IPS-18a (cell line): Measurements from ENCODE around the gene EIF3L.

Experiments
- H3K27ac ChIP-seq: one replicate; pipeline ENCODE4 v1.5.1; 2013; ENCODE audit warnings: low read length
- H3K27me3 ChIP-seq: one replicate; pipeline ENCODE4 v1.6.1; 2013; ENCODE audit warnings: mild to moderate bottlenecking, low read length; ENCODE audit not compliant: control insufficient read depth, insufficient read depth
- H3K36me3 ChIP-seq: one replicate; pipeline ENCODE4 v1.6.1; 2013; ENCODE audit warnings: low read depth, low read length; ENCODE audit not compliant: control insufficient read depth
- H3K4me1 ChIP-seq: one replicate; pipeline ENCODE4 v1.6.1; 2013; ENCODE audit warnings: low read depth, low read length; ENCODE audit not compliant: control insufficient read depth
- H3K4me3 ChIP-seq: one replicate; pipeline ENCODE4 v1.5.1; 2013; ENCODE audit warnings: low read length
- H3K9ac ChIP-seq: one replicate; pipeline ENCODE4 v1.6.1; 2013; ENCODE audit warnings: mild to moderate bottlenecking, low read length, moderate library complexity
- H3K9me3 ChIP-seq: one replicate; pipeline ENCODE4 v1.6.1; 2013; ENCODE audit warnings: low read depth, low read length; ENCODE audit not compliant: control insufficient read depth

EIF3L gene

DNA sequence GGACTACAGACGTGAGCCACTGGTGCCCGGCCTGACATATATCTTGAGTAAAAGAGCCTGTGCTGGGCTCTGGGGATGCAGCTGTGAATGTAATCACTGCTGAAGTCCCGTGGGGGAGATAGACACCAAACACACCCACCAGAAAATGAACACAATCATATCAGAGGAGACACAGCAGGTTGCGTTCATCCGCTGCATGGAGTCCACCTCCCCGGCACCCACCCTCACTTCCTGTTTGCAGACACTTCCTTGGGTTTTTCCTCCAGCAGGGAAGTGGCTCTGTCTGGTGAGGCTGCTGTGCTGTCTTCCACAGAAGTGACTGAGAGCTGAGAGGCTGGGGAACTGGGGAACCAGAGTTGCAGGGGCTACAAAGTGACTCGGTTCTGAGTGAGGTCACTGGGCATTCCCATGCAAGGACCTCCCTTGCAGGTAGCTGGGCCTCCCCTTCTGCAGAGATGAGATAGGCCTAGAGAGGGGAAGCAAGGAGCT, 64.1 kb downstream of the EIF3L start:
- no peak overlapping the region for H3K4me3 ChIP-seq
- H3K27me3 ChIP-seq: no peaks in the 10 kb centered on the region
- H3K27ac ChIP-seq: no peak overlapping the region
- no peak overlapping the region for H3K9ac ChIP-seq
- peaks cover 12% of the 10 kb centered on the region for H3K36me3 ChIP-seq
- no peaks in the 10 kb centered on the region for H3K4me1 ChIP-seq
- H3K9me3 ChIP-seq: no peaks in the 10 kb centered on the region

DNA sequence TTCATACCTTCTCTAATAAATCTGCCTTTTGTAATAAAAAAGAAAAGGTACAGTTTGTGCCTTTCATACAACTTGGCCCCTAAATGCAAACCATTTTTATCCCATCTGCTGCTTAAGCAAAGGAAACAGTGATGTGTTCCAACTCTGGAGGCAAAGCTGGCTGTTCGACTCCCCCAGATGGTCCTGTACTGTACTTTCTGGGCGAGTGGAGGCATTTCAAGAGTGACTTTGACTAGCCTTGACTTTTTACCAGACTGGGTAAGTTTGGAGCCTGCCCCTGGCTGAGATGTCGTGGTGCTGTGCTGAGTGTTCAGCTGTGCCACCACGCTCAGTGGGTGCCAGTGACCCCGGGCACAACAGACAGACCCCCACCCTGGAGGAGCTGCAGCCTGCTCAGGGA, 67.1 kb downstream of the EIF3L start:
- H3K27ac ChIP-seq: no peak overlapping the region
- no peaks in the 10 kb centered on the region for H3K9me3 ChIP-seq
- H3K27me3 ChIP-seq: no peaks in the 10 kb centered on the region
- H3K9ac ChIP-seq: no peak overlapping the region
- H3K36me3 ChIP-seq: peaks cover 20% of the 10 kb centered on the region
- no peak overlapping the region for H3K4me3 ChIP-seq
- no peaks in the 10 kb centered on the region for H3K4me1 ChIP-seq

DNA sequence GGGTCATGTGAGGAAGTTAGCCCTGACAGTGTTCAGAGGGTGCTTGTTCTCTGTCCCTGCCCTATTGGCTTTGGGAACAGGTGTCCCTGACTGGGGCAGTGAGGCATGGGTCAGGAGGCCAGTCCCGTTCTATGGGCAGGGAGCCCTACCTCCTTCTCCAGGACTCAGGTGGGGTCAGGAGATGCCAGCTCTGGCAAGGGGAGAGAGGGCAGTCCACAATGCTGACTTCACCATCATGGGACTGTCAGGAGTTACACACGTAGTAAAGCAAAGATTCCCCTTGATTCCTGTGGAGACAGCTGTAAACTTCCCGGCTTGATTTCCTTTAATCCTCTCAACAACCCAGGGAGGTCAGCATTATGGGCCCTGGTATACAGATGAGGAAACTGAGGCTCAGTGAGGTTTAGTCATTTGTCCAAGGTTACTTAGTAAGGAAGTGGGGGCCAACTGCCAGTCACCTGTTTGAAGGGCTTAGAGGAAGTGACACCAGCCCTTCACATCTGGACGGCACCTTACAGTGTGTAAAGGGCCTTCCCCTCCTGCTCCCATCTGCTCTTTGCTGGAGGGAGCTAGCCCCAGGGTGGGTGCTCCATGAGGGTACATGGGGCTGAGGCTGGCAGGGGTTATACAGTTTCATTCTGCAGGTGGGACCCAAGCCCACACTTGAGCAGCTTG, 68.8 kb downstream of the EIF3L start:
- Histone ChIP-seq H3K4me3 (no peak overlapping the region), H3K9me3 (no peaks in the 10 kb centered on the region), H3K27me3 (no peaks in the 10 kb centered on the region), H3K9ac (no peak overlapping the region), H3K27ac (no peak overlapping the region), H3K36me3 (peaks cover 20% of the 10 kb centered on the region), H3K4me1 (no peaks in the 10 kb centered on the region)

DNA sequence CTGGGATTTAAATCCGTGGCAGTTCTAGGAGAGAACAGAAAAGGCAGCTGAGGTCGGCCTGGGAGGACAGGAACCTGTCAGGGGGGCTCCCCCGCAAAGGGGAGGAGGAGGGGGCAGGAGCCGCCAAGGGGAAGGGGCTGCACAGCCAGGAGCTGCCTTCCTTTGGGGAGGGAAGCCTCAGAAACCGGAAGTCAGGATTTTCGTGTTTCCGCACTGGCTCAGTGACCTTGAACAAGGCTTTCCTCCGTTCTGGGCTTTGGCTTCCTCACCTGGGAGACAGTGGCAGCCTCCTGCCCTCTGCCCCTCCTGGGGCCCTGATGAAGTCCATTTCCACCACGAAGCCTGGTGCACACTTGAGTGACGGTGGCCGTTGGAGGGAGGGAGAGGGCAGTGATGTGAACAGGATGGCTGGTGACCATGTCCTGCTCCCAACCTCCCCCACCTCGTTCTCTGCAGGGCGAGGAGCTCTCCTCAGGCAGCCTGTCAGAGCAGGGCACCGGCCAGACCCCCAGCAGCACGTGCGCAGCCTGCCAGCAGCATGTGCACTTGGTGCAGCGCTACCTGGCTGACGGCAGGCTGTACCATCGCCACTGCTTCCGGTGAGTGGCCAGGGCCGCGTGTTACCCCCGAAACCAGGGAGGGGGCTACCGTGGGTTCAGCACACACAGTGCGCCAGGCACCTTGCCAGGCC, 69.5 kb downstream of the EIF3L start:
- H3K4me3 ChIP-seq: no peak overlapping the region
- H3K4me1 ChIP-seq: no peaks in the 10 kb centered on the region
- no peaks in the 10 kb centered on the region for H3K27me3 ChIP-seq
- H3K36me3 ChIP-seq: peaks cover 16% of the 10 kb centered on the region
- H3K27ac ChIP-seq: no peak overlapping the region
- H3K9ac ChIP-seq: no peak overlapping the region
- H3K9me3 ChIP-seq: no peaks in the 10 kb centered on the region

DNA sequence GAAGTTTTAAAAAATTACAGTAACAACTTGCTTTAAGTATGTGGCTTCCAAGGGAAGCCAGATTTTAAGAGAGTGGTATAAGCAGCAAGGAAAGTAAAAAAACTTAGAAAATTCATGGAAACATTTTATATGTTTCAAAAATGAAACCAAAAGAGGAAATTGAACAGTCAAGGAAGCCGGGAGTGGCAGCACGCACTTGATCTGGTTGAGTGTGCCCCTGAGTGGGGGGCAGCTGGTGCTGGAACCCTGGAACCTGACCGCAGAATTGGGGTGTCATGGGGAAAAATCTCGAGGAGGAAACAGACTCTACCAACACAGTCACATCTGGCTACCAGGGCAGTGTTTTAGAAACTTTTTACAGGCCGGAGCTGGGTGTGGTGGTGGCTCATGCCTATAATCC, 70.9 kb downstream of the EIF3L start:
- H3K27ac ChIP-seq: no peak overlapping the region
- H3K4me1 ChIP-seq: no peaks in the 10 kb centered on the region
- no peak overlapping the region for H3K9ac ChIP-seq
- no peak overlapping the region for H3K4me3 ChIP-seq
- no peaks in the 10 kb centered on the region for H3K9me3 ChIP-seq
- H3K36me3 ChIP-seq: peaks cover 16% of the 10 kb centered on the region
- H3K27me3 ChIP-seq: no peaks in the 10 kb centered on the region

DNA sequence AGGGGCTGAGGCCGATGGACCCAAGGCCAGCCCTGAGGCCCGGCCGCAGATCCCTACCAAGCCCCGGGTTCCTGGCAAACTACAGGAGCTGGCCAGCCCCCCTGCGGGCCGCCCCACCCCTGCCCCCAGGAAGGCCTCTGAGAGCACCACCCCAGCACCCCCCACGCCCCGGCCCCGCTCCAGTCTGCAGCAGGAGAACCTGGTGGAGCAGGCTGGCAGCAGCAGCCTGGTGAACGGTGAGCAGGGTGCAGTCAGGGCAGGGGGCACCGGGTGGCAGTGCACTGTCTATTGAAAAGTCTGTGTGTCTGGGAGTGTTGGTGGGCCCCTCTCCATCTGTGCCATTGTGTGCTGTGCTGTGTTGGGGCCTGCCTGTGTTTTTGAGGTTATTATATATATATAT, 73.0 kb downstream of the EIF3L start:
- H3K27me3 ChIP-seq: no peaks in the 10 kb centered on the region
- peaks cover 22% of the 10 kb centered on the region for H3K36me3 ChIP-seq
- H3K27ac ChIP-seq: no peak overlapping the region
- H3K9me3 ChIP-seq: no peaks in the 10 kb centered on the region
- H3K4me1 ChIP-seq: no peaks in the 10 kb centered on the region
- H3K4me3 ChIP-seq: no peak overlapping the region
- no peak overlapping the region for H3K9ac ChIP-seq

DNA sequence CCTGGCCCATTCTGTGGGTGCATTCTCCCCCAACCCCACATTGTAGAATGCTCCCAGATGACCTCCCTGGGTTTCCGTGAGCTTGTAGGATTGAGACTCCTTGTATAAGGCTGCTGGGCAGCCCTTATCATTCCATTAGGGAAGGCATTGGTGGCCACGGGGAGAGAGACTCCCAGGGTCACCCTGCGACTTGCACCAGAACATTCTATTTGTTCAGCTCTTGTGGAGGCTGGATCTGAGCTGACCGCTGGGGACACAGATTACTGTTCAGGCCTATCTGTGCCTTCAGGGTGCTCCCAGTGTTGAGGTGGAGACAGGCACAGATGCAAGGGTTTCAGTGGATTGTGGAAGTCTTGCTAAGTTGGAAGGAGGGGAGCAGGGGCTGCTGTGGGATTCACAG, 74.7 kb downstream of the EIF3L start:
- H3K4me3 ChIP-seq: no peak overlapping the region
- no peaks in the 10 kb centered on the region for H3K9me3 ChIP-seq
- H3K9ac ChIP-seq: no peak overlapping the region
- peaks cover 19% of the 10 kb centered on the region for H3K36me3 ChIP-seq
- no peaks in the 10 kb centered on the region for H3K4me1 ChIP-seq
- H3K27ac ChIP-seq: no peak overlapping the region
- H3K27me3 ChIP-seq: no peaks in the 10 kb centered on the region

DNA sequence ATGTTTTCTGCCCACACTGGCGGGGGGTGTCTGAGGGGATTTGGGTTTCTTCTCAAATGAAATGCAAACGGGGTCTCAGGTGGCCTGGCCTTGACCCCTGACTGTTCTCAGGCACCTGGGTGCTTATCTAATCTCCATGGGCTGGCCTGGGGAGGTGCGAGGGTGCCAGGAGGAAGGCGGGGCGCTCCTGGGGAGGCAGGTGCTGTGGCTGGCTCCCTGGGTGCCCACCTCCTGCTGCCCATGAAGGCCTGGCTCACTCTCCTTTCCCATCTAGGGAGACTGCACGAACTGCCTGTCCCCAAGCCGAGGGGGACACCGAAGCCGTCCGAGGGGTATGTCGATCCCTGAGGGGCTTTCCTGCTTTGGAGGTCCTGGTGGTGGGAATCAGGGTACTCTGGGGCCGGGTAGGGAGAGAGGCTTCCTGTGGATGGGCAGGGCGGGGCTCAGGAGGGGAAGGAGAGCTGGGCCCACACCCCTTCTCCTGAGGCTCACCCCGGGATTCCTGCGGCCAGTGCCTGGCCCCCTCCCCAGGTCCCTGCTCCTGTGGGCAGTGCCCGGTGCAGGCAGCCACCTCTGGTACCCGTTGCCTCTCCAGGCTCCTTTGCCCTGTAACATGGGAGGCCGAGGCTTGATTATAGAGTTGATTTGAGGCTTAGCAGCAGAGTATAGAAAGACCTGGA, 75.3 kb downstream of the EIF3L start:
- peaks cover 15% of the 10 kb centered on the region for H3K36me3 ChIP-seq
- no peak overlapping the region for H3K4me3 ChIP-seq
- H3K27me3 ChIP-seq: no peaks in the 10 kb centered on the region
- no peak overlapping the region for H3K27ac ChIP-seq
- no peaks in the 10 kb centered on the region for H3K4me1 ChIP-seq
- H3K9ac ChIP-seq: no peak overlapping the region
- no peaks in the 10 kb centered on the region for H3K9me3 ChIP-seq

DNA sequence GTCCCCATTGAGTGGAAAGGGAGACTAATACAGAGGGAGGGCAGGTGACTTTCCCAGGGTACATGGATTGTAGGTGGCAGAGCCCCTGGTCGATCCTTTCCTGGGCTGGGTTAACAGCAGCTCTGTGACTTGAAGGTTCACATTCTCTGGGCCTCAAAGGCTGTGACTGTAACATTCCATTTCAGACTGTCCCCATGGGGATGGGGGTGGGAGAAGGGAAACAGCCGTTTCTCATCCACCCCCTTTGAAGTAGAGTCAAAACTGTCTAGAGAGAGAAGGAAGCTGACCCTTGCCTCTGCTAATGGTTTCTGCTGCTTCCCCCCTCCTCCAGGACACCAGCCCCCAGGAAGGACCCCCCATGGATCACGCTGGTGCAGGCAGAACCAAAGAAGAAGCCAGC, 76.1 kb downstream of the EIF3L start:
- H3K36me3 ChIP-seq: peaks cover 15% of the 10 kb centered on the region
- H3K9me3 ChIP-seq: no peaks in the 10 kb centered on the region
- no peaks in the 10 kb centered on the region for H3K4me1 ChIP-seq
- no peak overlapping the region for H3K9ac ChIP-seq
- H3K27me3 ChIP-seq: no peaks in the 10 kb centered on the region
- no peak overlapping the region for H3K27ac ChIP-seq
- H3K4me3 ChIP-seq: no peak overlapping the region

DNA sequence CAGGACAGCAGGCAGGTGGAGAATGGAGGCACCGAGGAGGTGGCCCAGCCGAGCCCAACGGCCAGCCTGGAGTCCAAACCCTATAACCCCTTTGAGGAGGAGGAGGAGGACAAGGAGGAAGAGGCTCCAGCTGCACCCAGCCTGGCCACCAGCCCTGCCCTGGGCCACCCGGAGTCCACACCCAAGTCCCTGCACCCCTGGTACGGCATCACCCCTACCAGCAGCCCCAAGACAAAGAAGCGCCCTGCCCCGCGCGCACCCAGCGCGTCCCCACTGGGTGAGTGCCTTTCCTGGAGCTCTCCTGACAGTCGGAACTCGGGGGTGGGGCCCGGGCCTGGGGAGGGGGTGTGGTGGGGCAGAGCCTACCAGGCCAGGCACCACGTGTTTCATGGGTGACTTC, 76.5 kb downstream of the EIF3L start:
- Histone ChIP-seq H3K9me3 (no peaks in the 10 kb centered on the region), H3K27me3 (no peaks in the 10 kb centered on the region), H3K27ac (no peak overlapping the region), H3K36me3 (peaks cover 15% of the 10 kb centered on the region), H3K4me3 (no peak overlapping the region), H3K9ac (no peak overlapping the region), H3K4me1 (no peaks in the 10 kb centered on the region)

DNA sequence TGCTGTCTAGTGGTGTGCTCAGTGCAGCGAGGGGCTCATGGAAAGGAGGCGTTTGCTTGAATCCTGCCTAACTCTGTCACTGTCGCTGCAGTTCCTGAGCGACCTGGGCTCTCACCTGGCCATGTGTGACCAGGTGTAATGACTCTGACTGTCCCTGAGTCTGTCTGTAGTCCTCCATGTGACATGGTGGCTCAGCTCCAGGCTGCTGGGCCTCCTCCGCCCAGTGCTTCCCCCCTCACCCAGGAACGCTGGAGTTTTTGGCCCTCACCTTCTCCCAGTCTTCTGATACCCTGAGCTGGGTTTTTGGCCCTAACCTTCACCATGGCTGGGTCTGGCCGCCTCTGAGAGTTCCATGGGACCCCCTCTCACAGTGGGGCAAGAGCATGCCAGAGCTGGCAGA, 77.1 kb downstream of the EIF3L start:
- H3K4me3 ChIP-seq: no peak overlapping the region
- H3K9me3 ChIP-seq: no peaks in the 10 kb centered on the region
- no peaks in the 10 kb centered on the region for H3K27me3 ChIP-seq
- H3K27ac ChIP-seq: no peak overlapping the region
- no peaks in the 10 kb centered on the region for H3K4me1 ChIP-seq
- peaks cover 15% of the 10 kb centered on the region for H3K36me3 ChIP-seq
- H3K9ac ChIP-seq: no peak overlapping the region
